Fibroblast of villous mesenchyme (primary cell): Measurements from ENCODE around the gene SLC38A2. TPM values are rescaled to one million over a fixed set of nuclear protein-coding genes. Genes with fewer than 3 reads are reported as not detected.

Experiments used
- DNase-seq: peaks from one replicate; pipeline ENCODE4 v3.0.0-alpha.2; 2010; ENCODE audit warnings: low read depth
- H3K4me3 ChIP-seq: 2 replicates; pipeline ENCODE4 v1.5.1; 2011; ENCODE audit warnings: low read depth, mild to moderate bottlenecking, low read length
- total RNA-seq: library from RNA; depleted of rRNA; stranded (reverse); fragments of >200 nt; gene quantifications from 2 replicates; pipeline ENCODE4 v1.2.3, GENCODE V29; 2012
- TF ChIP-seq, protein P1 (sequence below): IDR thresholded peaks from 2 replicates; pipeline ENCODE4 v1.5.1; 2012; ENCODE audit warnings: low read depth, mild to moderate bottlenecking, low read length; ENCODE audit not compliant: insufficient read depth

The SLC38A2 gene
- total RNA-seq, 1 donor: 1,547 TPM

DNA sequence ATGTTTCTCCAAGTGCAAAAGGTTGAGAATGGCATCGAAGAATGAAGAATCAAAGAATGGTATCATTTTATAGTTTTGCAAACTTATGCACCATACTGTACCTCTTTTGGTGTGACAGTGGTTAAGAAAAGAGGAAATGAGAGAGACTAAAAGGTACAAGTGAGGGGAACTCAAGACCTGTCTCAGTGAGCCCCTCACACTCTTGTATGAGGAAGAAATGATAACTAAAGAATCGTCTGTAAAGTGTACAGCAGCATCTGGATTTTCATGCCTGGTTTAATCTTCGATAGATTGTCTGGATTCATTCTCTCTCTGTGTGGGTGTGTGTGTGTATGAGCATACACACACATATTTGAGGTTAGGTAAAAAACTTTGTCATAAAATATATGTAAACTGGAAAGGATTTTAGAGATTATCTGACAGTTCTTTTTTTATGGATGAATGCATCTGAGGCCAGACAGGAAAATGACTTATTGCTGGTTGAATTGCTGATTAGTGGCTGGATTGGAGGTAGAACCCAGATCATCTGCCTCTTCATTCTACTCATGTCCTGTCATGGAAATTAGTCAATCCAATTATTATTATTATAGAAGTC is 16.0 kb upstream of the SLC38A2 start:
- peak; percentile 92 for DNase-seq
- H3K4me3 ChIP-seq: peak overlapping the region; percentile 1
- TF ChIP-seq, protein P1, sequence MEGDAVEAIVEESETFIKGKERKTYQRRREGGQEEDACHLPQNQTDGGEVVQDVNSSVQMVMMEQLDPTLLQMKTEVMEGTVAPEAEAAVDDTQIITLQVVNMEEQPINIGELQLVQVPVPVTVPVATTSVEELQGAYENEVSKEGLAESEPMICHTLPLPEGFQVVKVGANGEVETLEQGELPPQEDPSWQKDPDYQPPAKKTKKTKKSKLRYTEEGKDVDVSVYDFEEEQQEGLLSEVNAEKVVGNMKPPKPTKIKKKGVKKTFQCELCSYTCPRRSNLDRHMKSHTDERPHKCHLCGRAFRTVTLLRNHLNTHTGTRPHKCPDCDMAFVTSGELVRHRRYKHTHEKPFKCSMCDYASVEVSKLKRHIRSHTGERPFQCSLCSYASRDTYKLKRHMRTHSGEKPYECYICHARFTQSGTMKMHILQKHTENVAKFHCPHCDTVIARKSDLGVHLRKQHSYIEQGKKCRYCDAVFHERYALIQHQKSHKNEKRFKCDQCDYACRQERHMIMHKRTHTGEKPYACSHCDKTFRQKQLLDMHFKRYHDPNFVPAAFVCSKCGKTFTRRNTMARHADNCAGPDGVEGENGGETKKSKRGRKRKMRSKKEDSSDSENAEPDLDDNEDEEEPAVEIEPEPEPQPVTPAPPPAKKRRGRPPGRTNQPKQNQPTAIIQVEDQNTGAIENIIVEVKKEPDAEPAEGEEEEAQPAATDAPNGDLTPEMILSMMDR: no peak

DNA sequence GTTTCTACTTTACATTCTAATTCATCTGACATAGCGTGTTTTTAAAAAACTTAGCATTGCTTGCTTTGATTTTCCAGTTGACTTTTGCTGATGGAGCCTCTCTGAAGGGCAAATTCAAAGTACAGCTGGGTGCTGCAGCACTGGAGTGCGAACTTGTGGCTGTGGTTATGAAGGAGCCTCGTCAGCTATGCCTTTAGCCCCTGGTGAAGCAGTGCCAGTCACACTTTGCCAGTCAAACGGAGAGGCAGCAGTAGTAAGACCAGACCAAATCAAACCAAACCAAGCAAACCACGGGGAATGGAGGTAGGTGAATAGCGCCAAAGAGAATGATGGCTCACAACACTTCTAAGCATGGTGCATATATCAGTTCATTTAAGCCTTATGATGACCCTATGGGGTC is 15.1 kb upstream of the SLC38A2 start:
- peak overlapping the region; percentile 38 for H3K4me3 ChIP-seq

DNA sequence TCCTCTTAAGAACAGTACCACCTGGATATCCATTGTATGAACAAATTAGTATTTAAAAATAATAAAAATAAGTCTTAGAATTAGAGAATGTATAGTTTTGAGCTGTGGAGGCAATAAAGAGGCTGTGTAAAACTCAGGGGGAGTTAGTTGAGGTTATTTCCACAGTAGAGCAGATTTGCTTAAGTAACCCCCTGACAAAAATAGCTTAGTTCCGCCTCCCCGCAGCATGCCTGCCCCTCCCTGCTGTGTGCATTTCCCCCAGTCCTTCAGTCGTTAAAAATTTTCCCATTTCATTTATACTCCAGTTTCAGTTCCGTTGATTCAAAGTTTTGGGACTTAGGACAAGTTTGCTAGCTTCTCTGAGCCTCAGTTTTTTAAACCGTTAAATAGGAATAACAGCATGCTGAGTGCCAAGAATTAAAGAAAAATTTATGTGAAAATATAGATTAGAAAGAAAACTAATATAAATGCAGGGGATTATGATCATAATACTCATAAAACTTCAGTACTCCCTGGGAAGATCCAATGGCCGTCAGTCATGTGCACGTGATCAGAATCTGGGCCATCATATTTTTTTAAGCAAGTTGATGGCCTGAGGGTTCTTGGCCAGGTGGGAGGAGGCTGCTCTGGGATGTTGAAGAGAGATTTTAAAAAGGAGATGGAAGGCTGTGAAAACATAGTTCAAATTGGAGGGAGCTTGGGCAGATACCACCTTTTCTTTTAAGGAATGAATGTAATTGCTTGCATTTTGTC is 14.5 kb upstream of the SLC38A2 start:
- TF ChIP-seq, protein P1: no peak
- DNase-seq: peak; percentile 88
- H3K4me3 ChIP-seq: peak overlapping the region; percentile 38

More for the DNA sequence above, 15.1 kb upstream of the SLC38A2 start:
- TF ChIP-seq, protein P1: no peak
- DNase-seq: no peak

DNA sequence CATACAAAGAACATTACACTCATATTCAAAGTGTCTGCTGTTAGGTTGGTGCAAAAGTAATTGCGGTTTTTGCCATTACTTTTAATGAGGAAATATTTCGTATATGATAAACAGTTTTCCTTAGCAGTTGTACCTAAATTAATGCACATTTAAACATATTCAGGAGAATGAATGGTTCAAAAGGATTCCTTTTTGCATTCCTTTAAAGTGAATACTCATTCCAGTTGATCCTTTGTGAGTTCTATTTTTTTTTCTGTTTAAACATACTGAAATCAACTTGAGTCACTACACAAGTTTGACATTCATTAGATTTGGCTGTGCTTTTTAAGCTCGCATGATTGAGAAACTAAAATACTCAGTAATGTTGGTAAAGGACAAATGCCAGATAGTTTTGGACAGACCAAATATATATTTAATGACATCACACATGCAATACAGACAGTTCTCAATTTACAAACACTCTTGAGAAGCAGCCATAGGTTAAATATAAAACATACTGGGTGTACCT is 13.8 kb upstream of the SLC38A2 start:
- DNase-seq: peak; percentile 95
- peak overlapping the region; percentile 38 for H3K4me3 ChIP-seq
- TF ChIP-seq, protein P1: no peak

DNA sequence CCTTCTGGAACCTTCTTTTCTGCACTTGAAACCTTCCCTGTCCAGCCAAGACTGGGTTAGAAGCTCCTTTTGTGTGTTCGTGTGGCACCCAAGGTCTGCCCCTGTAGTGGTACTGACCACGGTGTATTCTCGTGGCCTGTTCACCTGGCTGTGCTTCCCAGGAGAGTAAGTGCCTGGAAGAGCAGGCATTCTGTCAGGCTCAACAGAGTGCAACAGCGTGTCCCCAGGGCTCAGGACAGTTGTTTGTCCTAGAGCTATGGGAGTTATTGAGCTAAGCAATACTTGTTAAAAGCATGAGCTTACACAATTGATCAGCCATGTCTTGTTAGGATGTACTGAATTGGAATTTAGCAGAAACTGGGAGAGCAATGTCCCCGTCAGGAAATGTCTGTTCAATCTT is 12.9 kb upstream of the SLC38A2 start:
- peak; percentile 19 for DNase-seq
- H3K4me3 ChIP-seq: peak overlapping the region; percentile 27
- TF ChIP-seq, protein P1: no peak

DNA sequence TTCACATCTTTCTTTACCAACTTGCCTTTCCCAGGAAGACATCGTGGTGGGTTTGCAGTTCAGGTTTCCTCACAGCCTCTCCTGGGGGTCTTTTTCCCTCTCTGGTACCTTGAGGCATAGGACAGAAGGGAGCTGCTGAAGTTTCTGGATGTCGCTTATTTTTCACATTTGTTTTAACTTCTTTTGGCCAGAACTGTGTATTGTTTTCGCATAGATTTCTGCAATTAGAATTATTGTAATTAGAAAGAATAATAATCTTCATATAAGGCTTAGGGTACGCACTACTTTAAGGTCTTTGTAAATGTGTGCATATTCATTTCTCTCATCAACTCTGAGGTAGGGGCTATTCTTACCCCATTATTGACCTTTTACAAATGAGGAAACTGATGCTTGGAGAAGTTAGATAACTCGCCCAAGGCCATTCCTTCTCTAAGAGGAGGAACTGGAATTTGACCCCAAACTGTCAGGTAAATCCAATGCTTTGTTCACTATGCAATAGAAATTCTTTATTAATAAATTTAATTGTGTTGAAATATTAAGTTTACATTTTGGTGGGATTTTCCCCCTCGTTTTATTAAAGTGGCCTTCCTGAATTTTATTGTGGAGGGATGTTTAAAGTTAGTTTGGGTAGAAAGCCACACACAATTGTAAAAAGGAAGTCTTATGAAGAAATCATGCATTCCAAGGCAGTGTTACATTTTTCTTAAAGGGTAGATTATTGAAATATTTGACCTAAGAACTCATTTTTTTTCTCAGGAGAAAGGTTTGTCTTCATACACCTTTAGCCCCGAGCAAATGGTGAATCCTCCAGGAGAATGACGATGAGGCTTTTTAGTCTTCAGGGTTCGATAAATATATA is 12.1 kb upstream of the SLC38A2 start:
- TF ChIP-seq, protein P1: no peak
- DNase-seq: peak; percentile 50
- H3K4me3 ChIP-seq: peak overlapping the region; percentile 67
